ENCODE results near the gene NGF. TPM values are rescaled to one million over a fixed set of nuclear protein-coding genes. Genes with fewer than 3 reads are reported as not detected.

Gene NGF
- total RNA-seq, 1 donor from 2014 or later: 41.7 TPM

DNA sequence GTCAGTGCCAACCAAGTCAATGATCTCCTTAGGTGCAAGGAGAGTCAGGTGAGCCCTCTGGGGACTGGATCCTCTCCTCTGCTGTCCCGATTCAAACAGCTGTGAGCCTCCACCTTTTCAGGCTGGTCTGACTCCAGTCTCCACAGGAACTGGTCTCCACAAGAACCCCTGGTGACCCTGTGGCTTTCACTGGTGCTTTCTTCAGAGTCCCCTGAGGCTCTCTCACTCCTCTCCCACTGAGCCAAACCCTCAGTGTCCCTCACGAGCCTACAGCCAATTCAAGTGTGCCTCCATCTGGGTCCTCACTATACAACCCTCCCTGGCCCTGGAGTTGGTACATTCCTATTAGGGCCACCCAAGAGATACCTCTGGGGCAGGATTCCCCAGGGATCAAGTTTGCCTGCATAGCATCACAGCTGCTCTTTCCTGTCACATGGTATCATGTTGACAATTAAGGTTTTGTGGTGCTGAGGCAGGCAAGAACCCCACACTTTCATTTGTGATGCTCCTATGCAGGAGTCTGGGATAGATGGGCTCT, 5.2 kb upstream of the NGF start:
- no peak overlapping the region for H3K27ac Mint-ChIP-seq (ENCODE audit: unreplicated experiment)
- H3K9me3 Mint-ChIP-seq (ENCODE audit: low read depth): no peaks in the 10 kb centered on the region
- peaks cover 30% of the 10 kb centered on the region for H3K4me1 Mint-ChIP-seq (ENCODE audit: low read depth)
- no peak overlapping the region for H3K4me3 Mint-ChIP-seq (ENCODE audit: unreplicated experiment)
- H3K36me3 Mint-ChIP-seq (ENCODE audit: low read depth): no peaks in the 10 kb centered on the region
- H3K27me3 Mint-ChIP-seq (ENCODE audit: low read depth): no peaks in the 10 kb centered on the region
- no peak for TF ChIP-seq CTCF (IDR thresholded peaks at IDR 0.05)
- DNase-seq (ENCODE audit: low spot score): no peak

- Mint-ChIP-seq H3K27me3 (ENCODE audit: low read depth) (no peaks in the 10 kb centered on the region), H3K4me3 (ENCODE audit: unreplicated experiment) (no peak overlapping the region), H3K4me1 (ENCODE audit: low read depth) (peaks cover 40% of the 10 kb centered on the region), H3K9me3 (ENCODE audit: low read depth) (no peaks in the 10 kb centered on the region), H3K36me3 (ENCODE audit: low read depth) (no peaks in the 10 kb centered on the region), H3K27ac (ENCODE audit: unreplicated experiment) (peak overlapping the region; percentile 71)
- TF ChIP-seq CTCF (IDR thresholded peaks at IDR 0.05): no peak
- DNase-seq (ENCODE audit: low spot score): no peak
Observed at GRCh38 chr1:115341948-115342347, 3.9 kb upstream of the NGF start.

GRCh38 chr1:115340879-115341278, 2.8 kb upstream of the NGF start:
- Mint-ChIP-seq H3K9me3 (ENCODE audit: low read depth) (no peaks in the 10 kb centered on the region), H3K27ac (ENCODE audit: unreplicated experiment) (peak overlapping the region; percentile 46), H3K4me3 (ENCODE audit: unreplicated experiment) (no peak overlapping the region), H3K36me3 (ENCODE audit: low read depth) (no peaks in the 10 kb centered on the region), H3K4me1 (ENCODE audit: low read depth) (peaks cover 51% of the 10 kb centered on the region), H3K27me3 (ENCODE audit: low read depth) (no peaks in the 10 kb centered on the region)
- TF ChIP-seq CTCF (IDR thresholded peaks at IDR 0.05): no peak
- no peak for DNase-seq (ENCODE audit: low spot score)

DNA sequence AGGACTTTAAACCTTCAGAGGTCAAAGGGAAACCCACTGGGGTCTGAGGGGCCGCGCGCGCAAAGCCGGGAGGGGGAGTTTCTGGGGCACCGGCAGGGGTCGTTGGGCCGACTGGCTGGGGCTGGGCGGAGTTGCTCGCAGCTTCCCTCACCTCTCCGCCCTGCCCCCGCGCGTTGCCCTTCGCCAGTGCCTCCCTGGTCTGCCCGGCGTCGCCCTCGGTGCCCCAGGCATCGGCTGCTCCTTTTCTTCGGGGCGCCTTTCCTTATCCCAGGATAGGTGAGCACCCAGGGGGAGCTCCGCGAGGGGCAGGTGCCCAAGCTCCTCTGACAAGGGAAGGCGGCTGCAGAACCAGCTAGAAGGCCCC, 390 bp upstream of the NGF start:
- no peak for DNase-seq (ENCODE audit: low spot score)
- Mint-ChIP-seq H3K4me3 (ENCODE audit: unreplicated experiment) (peak overlapping the region; percentile 96), H3K4me1 (ENCODE audit: low read depth) (peaks cover 75% of the 10 kb centered on the region), H3K27me3 (ENCODE audit: low read depth) (no peaks in the 10 kb centered on the region), H3K36me3 (ENCODE audit: low read depth) (no peaks in the 10 kb centered on the region), H3K27ac (ENCODE audit: unreplicated experiment) (peak overlapping the region; percentile 89), H3K9me3 (ENCODE audit: low read depth) (no peaks in the 10 kb centered on the region)
- TF ChIP-seq CTCF (IDR thresholded peaks at IDR 0.05): no peak

DNA sequence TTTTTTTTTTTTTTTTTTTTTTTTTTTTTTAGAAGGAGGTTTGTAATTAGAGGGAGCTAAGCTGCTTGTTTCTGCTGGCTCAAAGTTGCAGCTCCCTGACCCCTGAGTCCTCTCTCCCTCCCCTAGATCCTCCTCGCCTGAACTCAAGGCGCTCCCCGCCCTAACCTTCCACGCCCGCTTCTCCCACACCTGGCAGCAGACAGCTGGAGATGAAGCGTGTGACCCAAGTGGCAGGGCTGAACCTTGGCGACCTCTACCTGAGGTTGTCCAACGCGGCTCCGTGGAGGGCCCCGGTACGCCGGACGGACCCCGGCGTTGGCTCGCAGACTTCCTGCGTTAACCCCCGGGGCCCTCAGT, 795 bp downstream of the NGF start:
- Mint-ChIP-seq H3K4me3 (ENCODE audit: unreplicated experiment) (peak overlapping the region; percentile 96), H3K4me1 (ENCODE audit: low read depth) (peaks cover 87% of the 10 kb centered on the region), H3K27me3 (ENCODE audit: low read depth) (no peaks in the 10 kb centered on the region), H3K36me3 (ENCODE audit: low read depth) (no peaks in the 10 kb centered on the region), H3K9me3 (ENCODE audit: low read depth) (no peaks in the 10 kb centered on the region), H3K27ac (ENCODE audit: unreplicated experiment) (peak overlapping the region; percentile 89)
- no peak for DNase-seq (ENCODE audit: low spot score)
- no peak for TF ChIP-seq CTCF (IDR thresholded peaks at IDR 0.05)
